IMR-90 (cell line): Measurements from ENCODE around the gene C13orf46. TPM values are rescaled to one million over a fixed set of nuclear protein-coding genes. Genes with fewer than 3 reads are reported as not detected.
A peak's percentile ranks its signal among the peaks of the same experiment; 100 is the strongest.

Experiments used
- ATAC-seq: fragments of 200-7000 bp; cut with Tn5 transposase; 2 replicates; pipeline ENCODE4 v1.9.1; 2020; ENCODE audit warnings: low read depth, mild to moderate bottlenecking, moderate library complexity
- BruUV-seq: library from RNA; stranded (reverse); fragments of 400-500 nt; replicated peaks from 2 replicates; lab custom pipeline; 2021; lab: Mats Ljungman, UMichigan
- CTCF ChIA-PET: fragments of 300-600 bp; formaldehyde crosslinking; extraction: SDS; loops from one replicate; lab custom pipeline; 2021; ENCODE audit warnings: antibody characterized with exemption; lab: Yijun Ruan, JAX
- POLR2A ChIA-PET: fragments of 300-600 bp; sonication (Branson Sonifier 250); formaldehyde crosslinking; loops from one replicate; lab custom pipeline; 2022; ENCODE audit warnings: antibody characterized with exemption; ENCODE audit not compliant: unreplicated experiment; lab: Charles Lee
- DNase-seq: peaks from one replicate; pipeline ENCODE4 v3.0.0; 2013
- H2AFZ ChIP-seq: replicated peaks from 2 replicates; pipeline ENCODE3; 2013; ENCODE audit warnings: low read length, mild to moderate bottlenecking; ENCODE audit not compliant: poor library complexity
- H2AK5ac ChIP-seq: 2 replicates; pipeline ENCODE4 v1.6.1; 2013; ENCODE audit warnings: low read depth, low read length, inconsistent platforms
- H2AK9ac ChIP-seq: replicated peaks from 2 replicates; pipeline ENCODE3; 2013; ENCODE audit warnings: mild to moderate bottlenecking, low read depth, low read length, moderate library complexity; ENCODE audit not compliant: poor library complexity
- H2BK120ac ChIP-seq: 2 replicates; pipeline ENCODE4 v1.6.1; 2013; ENCODE audit warnings: low read depth, low read length, inconsistent platforms
- H2BK15ac ChIP-seq: 3 replicates; pipeline ENCODE4 v1.6.1; 2013; ENCODE audit warnings: low read depth, low read length, inconsistent platforms
- H2BK20ac ChIP-seq: 2 replicates; pipeline ENCODE4 v1.6.1; 2013; ENCODE audit warnings: low read depth, mild to moderate bottlenecking, inconsistent platforms, low read length, moderate library complexity
- H2BK5ac ChIP-seq: 2 replicates; pipeline ENCODE4 v1.6.1; 2013; ENCODE audit warnings: mild to moderate bottlenecking, low read depth, low read length, inconsistent platforms; ENCODE audit not compliant: poor library complexity, severe bottlenecking
- H3K14ac ChIP-seq: replicated peaks from 2 replicates; pipeline ENCODE4 v1.6.1; 2013; ENCODE audit warnings: low read depth, low read length, inconsistent platforms
- H3K18ac ChIP-seq: 2 replicates; pipeline ENCODE4 v1.6.1; 2013; ENCODE audit warnings: low read depth, low read length, control low read depth
- H3K23ac ChIP-seq: 2 replicates; pipeline ENCODE4 v1.6.1; 2013; ENCODE audit warnings: low read depth, low read length, inconsistent platforms
- H3K27ac ChIP-seq: 2 replicates; pipeline ENCODE4 v1.5.1; 2013; ENCODE audit warnings: mild to moderate bottlenecking, control low read depth, low read length; ENCODE audit not compliant: insufficient read depth
- H3K27me3 ChIP-seq: 2 replicates; pipeline ENCODE4 v1.6.1; 2013; ENCODE audit warnings: low read length; ENCODE audit not compliant: control insufficient read depth, insufficient read depth
- H3K36me3 ChIP-seq: 2 replicates; pipeline ENCODE4 v1.6.1; 2013; ENCODE audit warnings: low read length, mixed read lengths; ENCODE audit not compliant: control insufficient read depth, insufficient read depth
- H3K4ac ChIP-seq: 2 replicates; pipeline ENCODE4 v1.6.1; 2013; ENCODE audit warnings: low read depth, low read length, inconsistent platforms
- H3K4me1 ChIP-seq: 2 replicates; pipeline ENCODE4 v1.6.1; 2013; ENCODE audit warnings: low read length, mixed read lengths; ENCODE audit not compliant: control insufficient read depth, insufficient read depth
- H3K4me2 ChIP-seq: 2 replicates; pipeline ENCODE4 v1.6.1; 2013; ENCODE audit warnings: low read depth, mild to moderate bottlenecking, control low read depth, low read length, moderate library complexity
- H3K4me3 ChIP-seq: 2 replicates; pipeline ENCODE4 v1.5.1; 2013; ENCODE audit warnings: low read depth, mild to moderate bottlenecking, control low read depth, low read length, moderate library complexity; ENCODE audit not compliant: insufficient read depth
- H3K56ac ChIP-seq: 2 replicates; pipeline ENCODE4 v1.6.1; 2013; ENCODE audit warnings: low read length, inconsistent platforms; ENCODE audit not compliant: insufficient read depth; ENCODE audit errors: extremely low read depth
- H3K79me1 ChIP-seq, 2 experiments: 2 replicates each; pipeline ENCODE4 v1.6.1; 2013; ENCODE audit warnings: low read length in 2 of 2, inconsistent platforms in 1 of 2, low read depth in 1 of 2
- H3K9ac ChIP-seq: 2 replicates; pipeline ENCODE4 v1.6.1; 2013; ENCODE audit warnings: low read depth, low read length, control low read depth
- H3K9me1 ChIP-seq: 2 replicates; pipeline ENCODE4 v1.6.1; 2013; ENCODE audit warnings: low read length, inconsistent platforms; ENCODE audit not compliant: insufficient read depth
- H3K9me3 ChIP-seq: 2 replicates; pipeline ENCODE4 v1.6.1; 2013; ENCODE audit warnings: low read length; ENCODE audit not compliant: control insufficient read depth, insufficient read depth
- H4K20me1 ChIP-seq: 2 replicates; pipeline ENCODE4 v1.6.1; 2013; ENCODE audit warnings: low read length, inconsistent platforms; ENCODE audit not compliant: insufficient read depth
- H4K5ac ChIP-seq: 2 replicates; pipeline ENCODE4 v1.6.1; 2013; ENCODE audit warnings: mild to moderate bottlenecking, low read depth, low read length, control low read depth
- H4K8ac ChIP-seq, 2 experiments: 2 replicates each; pipeline ENCODE4 v1.6.1; 2013; ENCODE audit warnings: low read depth in 2 of 2, low read length in 2 of 2, control low read depth in 1 of 2, inconsistent platforms in 1 of 2
- H4K91ac ChIP-seq: 2 replicates; pipeline ENCODE4 v1.6.1; 2013; ENCODE audit warnings: low read depth, low read length, inconsistent platforms; ENCODE audit not compliant: insufficient read depth
- CEBPB ChIP-seq: IDR thresholded peaks from 2 replicates; pipeline ENCODE4 v1.6.1; 2012; ENCODE audit warnings: low read depth, low read length, improper control_type of control experiment
- CHD1 ChIP-seq: IDR thresholded peaks from 2 replicates; pipeline ENCODE4 v1.6.1; 2012; ENCODE audit warnings: low read depth, low read length, improper control_type of control experiment
- MAFK ChIP-seq: IDR thresholded peaks from 2 replicates; pipeline ENCODE4 v1.6.1; 2012; ENCODE audit warnings: low read depth, low read length, improper control_type of control experiment
- MAZ ChIP-seq: IDR thresholded peaks from 2 replicates; pipeline ENCODE4 v1.6.1; 2012; ENCODE audit warnings: low read depth, mild to moderate bottlenecking, low read length, improper control_type of control experiment, moderate library complexity, borderline replicate concordance
- MXI1 ChIP-seq: IDR thresholded peaks from 2 replicates; pipeline ENCODE4 v1.6.1; 2012; ENCODE audit warnings: low read depth, mild to moderate bottlenecking, low read length, moderate library complexity, borderline replicate concordance
- NFE2L2 ChIP-seq: fragments of 150-350 bp; IDR thresholded peaks from 2 replicates; pipeline ENCODE4 v1.6.1; 2016; ENCODE audit warnings: low read depth, mild to moderate bottlenecking, low read length
- POLR2A ChIP-seq: IDR thresholded peaks from 2 replicates; pipeline ENCODE4 v1.6.1; 2012; ENCODE audit warnings: mild to moderate bottlenecking, low read depth, low read length
- RAD21 ChIP-seq: IDR thresholded peaks from 2 replicates; pipeline ENCODE4 v1.6.1; 2012; ENCODE audit warnings: low read length, improper control_type of control experiment
- RFX5 ChIP-seq: IDR thresholded peaks from 2 replicates; pipeline ENCODE4 v1.8.0; 2012; ENCODE audit warnings: low read depth, mild to moderate bottlenecking, low read length, moderate library complexity
- WGBS, 2 experiments: methylation state at CpG; one replicate each; pipeline versions ENCODE4 v1.1.5 to v1.1.7; 2013; ENCODE audit warnings: missing lambda C conversion rate in 2 of 2; ENCODE audit not compliant: insufficient read length in 1 of 2; ENCODE audit errors: extremely low coverage in 2 of 2; 5-methylcytosine and 5-hydroxymethylcytosine counted together
- dilution Hi-C: fragments of 300-500 bp; cut with HindIII; formaldehyde crosslinking; loops from one replicate; pipeline ENCODE4 v1.14.3; 2018; ENCODE audit warnings: low sequenced_read_pairs; ENCODE audit not compliant: unreplicated experiment
- in situ Hi-C: fragments of 300-500 bp; cut with MboI; formaldehyde crosslinking; loops from 3 replicates; pipeline ENCODE4 v1.14.3; 2019; ENCODE audit warnings: low sequenced_read_pairs, inconsistent platforms, mixed read lengths
- intact Hi-C: fragments of 100-400 bp; cut with micrococcal nuclease; formaldehyde crosslinking; loops from 2 replicates; pipeline ENCODE4 v1.10.0; 2022
- polyA plus RNA-seq, 3 experiments: library from polyadenylated mRNA; depleted of rRNA; stranded (reverse); fragments of >200 nt; gene quantifications; 2 replicates each; pipeline ENCODE4 v1.2.3, GENCODE V29; 2012; ENCODE audit warnings: low replicate concordance in 1 of 3
- total RNA-seq: library from RNA; depleted of rRNA; stranded (reverse); fragments of >200 nt; gene quantifications from 2 replicates; pipeline ENCODE4 v1.2.3, GENCODE V29; 2012
- TF ChIP-seq, protein P1 (sequence below): fragments of 150-350 bp; IDR thresholded peaks from 2 replicates; pipeline ENCODE4 v1.6.1; 2017; ENCODE audit warnings: mild to moderate bottlenecking, antibody characterized with exemption, low read length, low read depth

Gene C13orf46
- total and polyA plus RNA-seq, 2 of the 4 experiments (the other 2 are of a cell fraction) = under 0.01 to 2.1 TPM

DNA sequence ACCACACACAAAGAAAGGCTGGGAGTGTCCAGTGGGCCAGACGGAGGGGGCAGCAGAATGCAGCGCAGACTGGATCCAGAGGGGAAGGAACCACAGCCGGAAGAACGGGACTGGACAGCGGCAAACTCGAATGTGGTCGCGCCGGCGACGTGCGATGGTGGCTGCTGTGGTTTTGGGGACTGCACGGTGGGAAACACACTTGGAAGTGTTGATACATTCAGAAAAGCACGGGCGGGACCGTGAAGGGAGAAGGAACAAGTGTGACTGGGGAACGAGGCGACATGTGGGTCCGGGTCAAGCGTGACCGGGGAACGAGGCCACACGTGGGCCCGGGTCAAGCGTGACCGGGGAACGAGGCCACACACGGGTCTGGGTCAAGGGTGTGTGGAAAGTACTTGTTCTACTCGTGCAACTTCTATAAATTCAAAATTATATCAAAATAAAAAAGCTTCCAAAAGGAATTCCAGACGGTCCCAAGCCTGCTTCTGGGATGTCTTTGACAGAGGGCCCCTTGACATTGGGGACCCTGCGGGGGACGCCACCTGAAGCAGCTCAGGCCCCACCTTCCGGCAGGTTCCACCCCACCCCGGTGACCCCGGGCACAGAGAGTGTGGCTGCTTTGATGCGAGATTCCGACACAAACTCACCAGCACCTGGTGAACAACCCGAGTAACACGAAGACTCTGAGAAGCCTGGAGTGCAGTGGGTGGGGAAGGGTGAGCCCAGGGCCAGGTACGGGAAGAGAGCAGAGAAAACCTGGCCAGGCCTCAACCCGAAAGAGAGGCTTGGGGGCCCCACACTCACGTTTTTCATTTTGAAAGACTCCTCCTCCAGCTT lies 25.1 kb upstream of the C13orf46 start:
- CTCF ChIA-PET = no interaction called here

More for the DNA sequence above, 25.1 kb upstream of the C13orf46 start:
- WGBS, 2 experiments = 90% methylated on average over 4 of the region's 42 CpGs; no CpG with 5 or more reads in 1 of the 2 experiments
- POLR2A ChIA-PET = no interaction called here
- Histone ChIP-seq H3K4me3 (no peak overlapping the region), H4K20me1 (peaks cover 14% of the 10 kb centered on the region), H3K9ac (no peak overlapping the region), H2AFZ (peak overlapping the region; percentile 64), H4K5ac (no peak overlapping the region), H3K27ac (peak overlapping the region; percentile 11; the same call in 1 of the 2 replicates), H2BK20ac (no peak overlapping the region), H3K27me3 (no peaks in the 10 kb centered on the region), H3K14ac (no peak overlapping the region), H3K79me1 (peaks cover 6 to 58% of the 10 kb centered on the region in 2 experiments; a peak in 3 of 4 replicates), H3K9me1 (peaks cover 3% of the 10 kb centered on the region; the same call in 1 of the 2 replicates), H3K23ac (no peak overlapping the region), H3K4me2 (no peak overlapping the region), H2BK120ac (no peak overlapping the region), H2BK5ac (peak overlapping the region; percentile 2), H3K36me3 (peaks cover 68% of the 10 kb centered on the region), H4K91ac (no peak overlapping the region), H3K4me1 (peaks cover 7% of the 10 kb centered on the region), H2AK9ac (peak overlapping the region; percentile 75), H2BK15ac (no peak overlapping the region), H3K4ac (0 out of 2 replicates have a peak overlapping the region, but pooled peaks have one; percentile 16), H3K9me3 (no peaks in the 10 kb centered on the region), H2AK5ac (no peak overlapping the region), H4K8ac (no peak overlapping the region), H3K18ac (no peak overlapping the region), H3K56ac (no peak overlapping the region)
- BruUV-seq = no TSS peak
- intact Hi-C loops = no loop called here
- DNase-seq (no peak), ATAC-seq (no peak)
- dilution Hi-C loops = no loop called here
- in situ Hi-C loops = no loop called here
- TF ChIP-seq RFX5 = no peak
- no peak for TF ChIP-seq MXI1
- TF ChIP-seq MAZ = no peak
- TF ChIP-seq CHD1 = no peak
- TF ChIP-seq, protein P1, sequence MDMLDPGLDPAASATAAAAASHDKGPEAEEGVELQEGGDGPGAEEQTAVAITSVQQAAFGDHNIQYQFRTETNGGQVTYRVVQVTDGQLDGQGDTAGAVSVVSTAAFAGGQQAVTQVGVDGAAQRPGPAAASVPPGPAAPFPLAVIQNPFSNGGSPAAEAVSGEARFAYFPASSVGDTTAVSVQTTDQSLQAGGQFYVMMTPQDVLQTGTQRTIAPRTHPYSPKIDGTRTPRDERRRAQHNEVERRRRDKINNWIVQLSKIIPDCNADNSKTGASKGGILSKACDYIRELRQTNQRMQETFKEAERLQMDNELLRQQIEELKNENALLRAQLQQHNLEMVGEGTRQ = no peak
- TF ChIP-seq RAD21 = no peak
- TF ChIP-seq MAFK = no peak
- TF ChIP-seq CEBPB = no peak
- no peak for TF ChIP-seq POLR2A
- TF ChIP-seq NFE2L2 = no peak
